ENCODE measurements around the gene RGS16.

The RGS16 gene

GRCh38 chr1:182607566-182607965 lies 3.4 kb upstream of the RGS16 start:
- no peak for DNase-seq

GRCh38 chr1:182603646-182604174 lies 479 bp downstream of the RGS16 start:
- no peak for DNase-seq

GRCh38 chr1:182602935-182603645 lies 1.1 kb downstream of the RGS16 start:
- no peak for DNase-seq

- DNase-seq: no peak
These were observed 2.3 kb downstream of the RGS16 start for GRCh38 chr1:182601913-182602312.

GRCh38 chr1:182601416-182601786 lies 2.8 kb downstream of the RGS16 start:
- DNase-seq: peak; percentile 75

- no peak for DNase-seq
These were observed 3.3 kb downstream of the RGS16 start for GRCh38 chr1:182600745-182601415.

- no peak for DNase-seq
These were observed 4.0 kb downstream of the RGS16 start for GRCh38 chr1:182600036-182600713.

GRCh38 chr1:182599339-182599738 lies 4.8 kb downstream of the RGS16 start:
- no peak for DNase-seq

- no peak for DNase-seq
These were observed 5.9 kb downstream of the RGS16 start for GRCh38 chr1:182598296-182598695.

GRCh38 chr1:182596934-182597333 lies 7.3 kb downstream of the RGS16 start:
- no peak for DNase-seq

- DNase-seq: peak; percentile 52
These were observed 8.4 kb downstream of the RGS16 start for GRCh38 chr1:182595641-182596240.

- DNase-seq: no peak
These were observed 14.3 kb downstream of the RGS16 start for GRCh38 chr1:182589931-182590330.

- DNase-seq: no peak
These were observed 14.7 kb downstream of the RGS16 start for GRCh38 chr1:182589520-182589919.

GRCh38 chr1:182588500-182589396 lies 15.4 kb downstream of the RGS16 start, which contains the start of gene RNASEL:
TSS of gene RNASEL (minus strand) at chr1:182589256. CDS start at chr1:182586806, 2,450 bp downstream.
- DNase-seq: no peak

GRCh38 chr1:182587666-182588499 lies 16.3 kb downstream of the RGS16 start:
- DNase-seq: no peak

GRCh38 chr1:182587093-182587492 lies 17.1 kb downstream of the RGS16 start:
- DNase-seq: no peak

GRCh38 chr1:182586380-182586779 lies 17.8 kb downstream of the RGS16 start:
- no peak for DNase-seq

GRCh38 chr1:182584746-182585145 lies 19.4 kb downstream of the RGS16 start:
- DNase-seq: no peak

GRCh38 chr1:182580736-182581135 lies 23.5 kb downstream of the RGS16 start:
- no peak for DNase-seq

GRCh38 chr1:182575540-182576149 lies 28.5 kb downstream of the RGS16 start:
- no peak for DNase-seq

GRCh38 chr1:182574156-182574555 lies 30.0 kb downstream of the RGS16 start:
- DNase-seq: no peak
